Stimulated activated CD4-positive, alpha-beta T cell treated with anti-CD3 and anti-CD28 coated beads, TNF-alpha, amount 100 ng/mL, for 1 hour (primary cell): Measurements from ENCODE around the gene POT1.

Source experiments
- DNase-seq, 3 donors: peaks; one replicate each; pipeline ENCODE4 v3.0.0-alpha.2; 2020; ENCODE audit warnings: low read depth in 3 of 3, low spot score in 1 of 3

POT1 gene

GRCh38 chr7:124775422-124775821, 154.2 kb downstream of the POT1 start:
- no peak for DNase-seq

GRCh38 chr7:124773938-124774337, 155.7 kb downstream of the POT1 start:
- no peak for DNase-seq

- DNase-seq: no peak
Measured at GRCh38 chr7:124773339-124773738, 156.3 kb downstream of the POT1 start.
